Measurements from ENCODE around the gene ULK4.

Gene ULK4

GRCh38 chr3:41362638-41363559 is 599.0 kb downstream of the ULK4 start:
- TF ChIP-seq JUND (IDR thresholded peaks at IDR 0.05; ENCODE audit: low read depth), result no peak
- in situ Hi-C loops (cut with HindIII; ENCODE audit: low pct_unique_long_range_greater_than_20kb, low sequenced_read_pairs), result no loop called here
- DNase-seq (ENCODE audit: low read depth in 1 of 2, low spot score in 1 of 2), result no peak

- DNase-seq (ENCODE audit: low read depth in 1 of 2, low spot score in 1 of 2), result no peak
- in situ Hi-C loops (cut with HindIII; ENCODE audit: low pct_unique_long_range_greater_than_20kb, low sequenced_read_pairs), result no loop called here
- no peak for TF ChIP-seq JUND (IDR thresholded peaks at IDR 0.05; ENCODE audit: low read depth)
These were observed 604.6 kb downstream of the ULK4 start for GRCh38 chr3:41357271-41357670.

- in situ Hi-C loops (cut with HindIII; ENCODE audit: low pct_unique_long_range_greater_than_20kb, low sequenced_read_pairs), result no loop called here
- DNase-seq (ENCODE audit: low read depth in 1 of 2, low spot score in 1 of 2), result no peak
- no peak for TF ChIP-seq JUND (IDR thresholded peaks at IDR 0.05; ENCODE audit: low read depth)
These were observed 605.1 kb downstream of the ULK4 start for GRCh38 chr3:41356775-41357174.

GRCh38 chr3:41352510-41352909 is 609.4 kb downstream of the ULK4 start:
- in situ Hi-C loops (cut with HindIII; ENCODE audit: low pct_unique_long_range_greater_than_20kb, low sequenced_read_pairs), result no loop called here
- TF ChIP-seq JUND (IDR thresholded peaks at IDR 0.05; ENCODE audit: low read depth), result no peak
- no peak for DNase-seq (ENCODE audit: low read depth in 1 of 2, low spot score in 1 of 2)

- in situ Hi-C loops (cut with HindIII; ENCODE audit: low pct_unique_long_range_greater_than_20kb, low sequenced_read_pairs), result no loop called here
- no peak for DNase-seq (ENCODE audit: low read depth in 1 of 2, low spot score in 1 of 2)
- no peak for TF ChIP-seq JUND (IDR thresholded peaks at IDR 0.05; ENCODE audit: low read depth)
These were observed 611.5 kb downstream of the ULK4 start for GRCh38 chr3:41350441-41350840.

- no peak for TF ChIP-seq JUND (IDR thresholded peaks at IDR 0.05; ENCODE audit: low read depth)
- in situ Hi-C loops (cut with HindIII; ENCODE audit: low pct_unique_long_range_greater_than_20kb, low sequenced_read_pairs), result no loop called here
- DNase-seq (ENCODE audit: low read depth in 1 of 2, low spot score in 1 of 2), result no peak
These were observed 613.5 kb downstream of the ULK4 start for GRCh38 chr3:41348401-41348800.

- in situ Hi-C loops (cut with HindIII; ENCODE audit: low pct_unique_long_range_greater_than_20kb, low sequenced_read_pairs), result no loop called here
- TF ChIP-seq JUND (IDR thresholded peaks at IDR 0.05; ENCODE audit: low read depth), result no peak
These were observed 615.1 kb downstream of the ULK4 start for GRCh38 chr3:41346698-41347270.

GRCh38 chr3:41345788-41346187 is 616.1 kb downstream of the ULK4 start:
- no peak for TF ChIP-seq JUND (IDR thresholded peaks at IDR 0.05; ENCODE audit: low read depth)
- in situ Hi-C loops (cut with HindIII; ENCODE audit: low pct_unique_long_range_greater_than_20kb, low sequenced_read_pairs), result no loop called here
- no peak for DNase-seq (ENCODE audit: low read depth in 1 of 2, low spot score in 1 of 2)

More at GRCh38 chr3:41346698-41347270, 615.1 kb downstream of the ULK4 start:
- no peak for DNase-seq (ENCODE audit: low read depth in 1 of 2, low spot score in 1 of 2)

GRCh38 chr3:41339758-41340157 is 622.1 kb downstream of the ULK4 start:
- TF ChIP-seq JUND (IDR thresholded peaks at IDR 0.05; ENCODE audit: low read depth), result no peak
- DNase-seq (ENCODE audit: low read depth in 1 of 2, low spot score in 1 of 2), result no peak
- in situ Hi-C loops (cut with HindIII; ENCODE audit: low pct_unique_long_range_greater_than_20kb, low sequenced_read_pairs), result no loop called here

GRCh38 chr3:41338276-41338675 is 623.6 kb downstream of the ULK4 start:
- TF ChIP-seq JUND (IDR thresholded peaks at IDR 0.05; ENCODE audit: low read depth), result no peak
- DNase-seq (ENCODE audit: low read depth in 1 of 2, low spot score in 1 of 2), result no peak
- in situ Hi-C loops (cut with HindIII; ENCODE audit: low pct_unique_long_range_greater_than_20kb, low sequenced_read_pairs), result no loop called here

GRCh38 chr3:41334426-41334825 is 627.5 kb downstream of the ULK4 start:
- no peak for TF ChIP-seq JUND (IDR thresholded peaks at IDR 0.05; ENCODE audit: low read depth)
- in situ Hi-C loops (cut with HindIII; ENCODE audit: low pct_unique_long_range_greater_than_20kb, low sequenced_read_pairs), result no loop called here
- DNase-seq (ENCODE audit: low read depth in 1 of 2, low spot score in 1 of 2), result no peak

GRCh38 chr3:41331041-41331440 is 630.9 kb downstream of the ULK4 start:
- TF ChIP-seq JUND (IDR thresholded peaks at IDR 0.05; ENCODE audit: low read depth), result no peak
- in situ Hi-C loops (cut with HindIII; ENCODE audit: low pct_unique_long_range_greater_than_20kb, low sequenced_read_pairs), result no loop called here
- no peak for DNase-seq (ENCODE audit: low read depth in 1 of 2, low spot score in 1 of 2)

- no peak for DNase-seq (ENCODE audit: low read depth in 1 of 2, low spot score in 1 of 2)
- TF ChIP-seq JUND (IDR thresholded peaks at IDR 0.05; ENCODE audit: low read depth), result no peak
- in situ Hi-C loops (cut with HindIII; ENCODE audit: low pct_unique_long_range_greater_than_20kb, low sequenced_read_pairs), result no loop called here
These were observed 631.4 kb downstream of the ULK4 start for GRCh38 chr3:41330465-41330864.

Measured in T47D (cell line).